Spleen (tissue), 11 donors: ENCODE results near the gene CCNT2. TPM values are rescaled to one million over a fixed set of nuclear protein-coding genes. Genes with fewer than 3 reads are reported as not detected.

ENCODE experiments used
- DNase-seq: peaks from one replicate; pipeline ENCODE4 v3.0.0-alpha.2; 2020
- H3K27ac ChIP-seq, 8 donors: fragments of 200-600 bp; sonication (generic) in 7 of 8; 1 replicate in 4 of 8; 2 replicates in 4 of 8; pipeline versions ENCODE4 v1.5.0 to v1.8.0; 2016 to 2021; ENCODE audit warnings: inconsistent platforms in 4 of 8, mild to moderate bottlenecking in 4 of 8, moderate library complexity in 1 of 8
- H3K27me3 ChIP-seq, 7 donors: fragments of 200-600 bp; sonication (generic) in 6 of 7; replicated peaks in 1 of 7; 1 replicate in 4 of 7; 2 replicates in 3 of 7; pipeline versions ENCODE4 v1.5.0 to v1.8.0; 2016 to 2021; ENCODE audit warnings: inconsistent platforms in 3 of 7, mild to moderate bottlenecking in 1 of 7
- H3K36me3 ChIP-seq, 6 donors: fragments of 200-600 bp; sonication (generic) in 5 of 6; 1 replicate in 4 of 6; 2 replicates in 2 of 6; pipeline versions ENCODE4 v1.5.0 to v1.8.0; 2016 to 2021; ENCODE audit warnings: inconsistent platforms in 2 of 6
- H3K4me1 ChIP-seq, 6 donors: fragments of 200-600 bp; sonication (generic) in 5 of 6; 1 replicate in 3 of 6; 2 replicates in 3 of 6; pipeline versions ENCODE4 v1.5.0 to v1.8.0; 2016 to 2021; ENCODE audit warnings: inconsistent platforms in 3 of 6
- H3K4me3 ChIP-seq, 8 donors: fragments of 200-600 bp; sonication (generic) in 7 of 8; 1 replicate in 4 of 8; 2 replicates in 4 of 8; pipeline versions ENCODE4 v1.5.0 to v1.8.0; 2016 to 2021; ENCODE audit warnings: inconsistent platforms in 4 of 8, mild to moderate bottlenecking in 4 of 8, moderate library complexity in 2 of 8
- H3K9me3 ChIP-seq, 8 donors: fragments of 200-600 bp; sonication (generic) in 7 of 8; 1 replicate in 4 of 8; 2 replicates in 4 of 8; pipeline versions ENCODE4 v1.5.0 to v1.8.0; 2016 to 2021; ENCODE audit warnings: inconsistent platforms in 4 of 8
- CTCF ChIP-seq, 11 experiments: fragments of 200-600 bp in 7 of 11; fragments of 450-650 bp in 4 of 11; sonication (generic) in 4 of 11; IDR thresholded peaks in 8 of 11; conservative IDR thresholded peaks in 3 of 11; 1 replicate in 7 of 11; 2 replicates in 4 of 11; pipeline versions ENCODE4 v1.4.0 to v1.8.0; 2016 to 2021; ENCODE audit warnings: antibody characterized with exemption in 11 of 11, inconsistent platforms in 4 of 11, mild to moderate bottlenecking in 1 of 11
- POLR2A ChIP-seq, 3 donors: fragments of 450-650 bp; IDR thresholded peaks; one replicate each; pipeline ENCODE4 v1.5.1; 2017; ENCODE audit warnings: antibody characterized with exemption in 3 of 3, mild to moderate bottlenecking in 1 of 3
- POLR2AphosphoS5 ChIP-seq, 3 donors: sonication (generic); formaldehyde crosslinking; IDR thresholded peaks; one replicate each; pipeline ENCODE4 v1.5.1; 2017; ENCODE audit warnings: antibody characterized with exemption in 3 of 3
- WGBS, 5 donors: extraction: QIAGEN DNeasy Blood & Tissue Kit in 3 of 5; methylation state at CpG; one replicate each; pipeline versions ENCODE4 v1.1.5 to v1.1.7; 2013 to 2018; 5-methylcytosine and 5-hydroxymethylcytosine counted together
- intact Hi-C: fragments of 100-400 bp; cut with DNase I; formaldehyde crosslinking; loops from one replicate; pipeline ENCODE4 v1.15.0; 2023; ENCODE audit warnings: low total_unique reads
- polyA plus RNA-seq, 3 donors: library from polyadenylated mRNA; stranded (reverse); fragments of 200-250 nt; gene quantifications; one replicate each; pipeline ENCODE4 v1.2.1, GENCODE V29; 2013
- total RNA-seq, 7 donors: library from RNA; depleted of rRNA in 3 of 7; stranded (reverse); fragments of >200 nt in 3 of 7; fragmentation: NEBNext Ultra II Directional in 4 of 7; extraction: Animal tissue kit (Norgen Biotek cat#: 25700) in 4 of 7; gene quantifications; one replicate each; pipeline versions ENCODE4 v1.1.0 to v1.2.1, GENCODE V29; 2016 to 2021
- donor health status: healthy with polysubstance abuse.
- donor health status: DM: no; HTN: no; CAD: no; lungs with moderate emphysema.
- donor health status: DM: no; HTN: no; CAD: no.
- donor health status: Bipolar disorder and iron deficiency.
- donor health status: healthy.
- donor health status: DM: no; HTN: no; CAD: no.
- donor health status: DM: yes; HTN: yes; CAD: no.

Gene CCNT2
- total and polyA plus RNA-seq, 10 donors = 10.1 to 56.5 (median 47.6) TPM

GRCh38 chr2:134950886-134951285 lies 32.3 kb downstream of the CCNT2 start:
- intact Hi-C loops = no loop called here
- Histone ChIP-seq H3K4me3 (no peak overlapping the region), H3K9me3 (no peaks in the 10 kb centered on the region), H3K4me1 (peaks cover 0 to 27% (median 0%) of the 10 kb centered on the region in 6 donors), H3K27me3 (no peaks in the 10 kb centered on the region), H3K36me3 (peaks cover 0 to 100% (median 69%) of the 10 kb centered on the region in 6 donors), H3K27ac (no peak overlapping the region)
- no peak for DNase-seq
- 67 to 76% (median 71%) methylated on average over 2 of the region's 2 CpGs for WGBS, 5 donors
- TF ChIP-seq POLR2AphosphoS5 (IDR thresholded peaks at IDR 0.05) (no peak), POLR2A (IDR thresholded peaks at IDR 0.05) (no peak), CTCF (IDR thresholded peaks at IDR 0.05 in 8 of 11, conservative IDR thresholded peaks at IDR 0.05 in 3 of 11) (no peak)

- 94 to 97% (median 96%) methylated on average over 3 of the region's 3 CpGs for WGBS, 5 donors
- DNase-seq = no peak
- Histone ChIP-seq H3K4me3 (no peak overlapping the region), H3K9me3 (no peaks in the 10 kb centered on the region), H3K27ac (no peak overlapping the region), H3K27me3 (no peaks in the 10 kb centered on the region), H3K4me1 (peaks cover 0 to 27% (median 0%) of the 10 kb centered on the region in 6 donors), H3K36me3 (peaks cover 3 to 100% (median 61%) of the 10 kb centered on the region in 6 donors)
- no peak for TF ChIP-seq POLR2A (IDR thresholded peaks at IDR 0.05)
- no peak for TF ChIP-seq CTCF (IDR thresholded peaks at IDR 0.05 in 8 of 11, conservative IDR thresholded peaks at IDR 0.05 in 3 of 11)
- no peak for TF ChIP-seq POLR2AphosphoS5 (IDR thresholded peaks at IDR 0.05)
- intact Hi-C loops = no loop called here
These were observed 34.0 kb downstream of the CCNT2 start for GRCh38 chr2:134952608-134953007.

- Histone ChIP-seq H3K27me3 (no peaks in the 10 kb centered on the region), H3K4me3 (no peak overlapping the region), H3K9me3 (no peaks in the 10 kb centered on the region), H3K36me3 (peaks cover 3 to 100% (median 49%) of the 10 kb centered on the region in 6 donors), H3K4me1 (peaks cover 0 to 21% (median 0%) of the 10 kb centered on the region in 6 donors), H3K27ac (no peak overlapping the region)
- TF ChIP-seq CTCF (IDR thresholded peaks at IDR 0.05 in 8 of 11, conservative IDR thresholded peaks at IDR 0.05 in 3 of 11) (no peak), POLR2AphosphoS5 (IDR thresholded peaks at IDR 0.05) (peak in 1 of 3 donors; percentile 21)
- WGBS, 5 donors = 93 to 99% (median 96%) methylated on average over 5 of the region's 5 CpGs
- intact Hi-C loops = no loop called here
- no peak for DNase-seq
These were observed 35.4 kb downstream of the CCNT2 start for GRCh38 chr2:134954065-134954464.

- intact Hi-C loops = no loop called here
- no peak for DNase-seq
- Histone ChIP-seq H3K27me3 (no peaks in the 10 kb centered on the region), H3K27ac (no peak overlapping the region), H3K36me3 (peaks cover 3 to 90% (median 37%) of the 10 kb centered on the region in 6 donors), H3K9me3 (no peaks in the 10 kb centered on the region), H3K4me3 (no peak overlapping the region), H3K4me1 (peaks cover 0 to 5% (median 0%) of the 10 kb centered on the region in 6 donors)
- WGBS, 5 donors = 45 to 95% (median 93%) methylated on average over 1 of the region's 1 CpG
- TF ChIP-seq POLR2A (IDR thresholded peaks at IDR 0.05) (no peak), CTCF (IDR thresholded peaks at IDR 0.05 in 8 of 11, conservative IDR thresholded peaks at IDR 0.05 in 3 of 11) (no peak)
These were observed 37.1 kb downstream of the CCNT2 start for GRCh38 chr2:134955744-134956143.
